CD4-positive, alpha-beta T cell (primary cell): ENCODE results near the gene DNAJB13. TPM values are rescaled to one million over a fixed set of nuclear protein-coding genes. Genes with fewer than 3 reads are reported as not detected.

Experiments used
- ATAC-seq: fragments of 200-7000 bp; cut with Tn5 transposase; one replicate; pipeline ENCODE4 v1.10.0; 2022; ENCODE audit warnings: mild to moderate bottlenecking; ENCODE audit not compliant: poor library complexity
- CTCF ChIA-PET: fragments of 350-600 bp; sonication (Branson Sonifier 250); formaldehyde crosslinking; loops from one replicate; lab custom pipeline; 2021; ENCODE audit warnings: antibody characterized with exemption, inconsistent platforms; lab: Charles Lee
- POLR2A ChIA-PET: fragments of 350-600 bp; sonication (Branson Sonifier 250); formaldehyde crosslinking; loops from one replicate; lab custom pipeline; 2021; ENCODE audit warnings: antibody characterized with exemption, inconsistent platforms; lab: Charles Lee
- DNase-seq, 14 experiments: peaks; one replicate each; pipeline ENCODE4 v3.0.0-alpha.2; 2013 to 2020; ENCODE audit warnings: mixed read lengths in 2 of 14
- H3K27ac ChIP-seq, 2 donors: one replicate each; pipeline versions ENCODE4 v1.5.1 to v1.7.0; 2013; ENCODE audit warnings: low read length in 2 of 2, low read depth in 1 of 2, mild to moderate bottlenecking in 1 of 2
- H3K27me3 ChIP-seq, 2 experiments: 1 replicate in 1 of 2; 2 replicates in 1 of 2; pipeline versions ENCODE4 v1.6.1 to v1.7.0; 2013; ENCODE audit warnings: low read length in 2 of 2, control low read depth in 1 of 2, mild to moderate bottlenecking in 1 of 2, moderate library complexity in 1 of 2; ENCODE audit not compliant: insufficient read depth in 2 of 2, control insufficient read depth in 1 of 2
- H3K36me3 ChIP-seq: one replicate; pipeline ENCODE4 v1.6.1; 2013; ENCODE audit warnings: low read length, control low read depth; ENCODE audit not compliant: insufficient read depth
- H3K4me1 ChIP-seq: one replicate; pipeline ENCODE4 v1.6.1; 2013; ENCODE audit warnings: low read length, control low read depth; ENCODE audit not compliant: insufficient read depth
- H3K4me3 ChIP-seq: one replicate; pipeline ENCODE4 v1.5.1; 2013; ENCODE audit warnings: mild to moderate bottlenecking, low read length, moderate library complexity
- H3K9me3 ChIP-seq, 2 experiments: 1 replicate in 1 of 2; 2 replicates in 1 of 2; pipeline versions ENCODE4 v1.6.1 to v1.7.0; 2013; ENCODE audit warnings: low read length in 2 of 2, mild to moderate bottlenecking in 2 of 2, control low read depth in 1 of 2, moderate library complexity in 1 of 2; ENCODE audit not compliant: control insufficient read depth in 1 of 2, insufficient read depth in 1 of 2
- H3K27ac Mint-ChIP-seq: one replicate; pipeline ENCODE4 v1.8.0; 2020; ENCODE audit warnings: mixed read lengths
- H3K27me3 Mint-ChIP-seq: one replicate; pipeline ENCODE4 v1.8.0; 2021; ENCODE audit warnings: mixed read lengths
- H3K36me3 Mint-ChIP-seq: one replicate; pipeline ENCODE4 v1.8.0; 2021; ENCODE audit warnings: low read depth, mixed read lengths
- H3K4me1 Mint-ChIP-seq: one replicate; pipeline ENCODE4 v1.8.0; 2021; ENCODE audit warnings: low read depth, mixed read lengths
- H3K4me3 Mint-ChIP-seq: one replicate; pipeline ENCODE4 v1.8.0; 2020; ENCODE audit warnings: mild to moderate bottlenecking, mixed read lengths
- H3K9me3 Mint-ChIP-seq: one replicate; pipeline ENCODE4 v1.8.0; 2020; ENCODE audit warnings: mixed read lengths
- intact Hi-C, 2 experiments: fragments of 100-400 bp; cut with DNase I in 1 of 2; cut with micrococcal nuclease in 1 of 2; formaldehyde crosslinking; loops; one replicate each; pipeline versions ENCODE4 v1.15.1 to v1.9.0; 2023 to 2025; cut with DNase I, micrococcal nuclease
- total RNA-seq, 174 experiments: library from RNA in 2 of 174; stranded (reverse) in 2 of 174; gene quantifications; one replicate each; pipeline ENCODE4 v1.2.3 and lab custom pipeline; 2021 to 2026
- TF ChIP-seq, protein P1 (sequence below): fragments of 200-600 bp; IDR thresholded peaks from one replicate; pipeline ENCODE4 v1.8.0; 2022; ENCODE audit warnings: antibody characterized with exemption, mild to moderate bottlenecking

DNAJB13 gene
- total RNA-seq, 2 experiments from 2014 or later = not detected

DNA sequence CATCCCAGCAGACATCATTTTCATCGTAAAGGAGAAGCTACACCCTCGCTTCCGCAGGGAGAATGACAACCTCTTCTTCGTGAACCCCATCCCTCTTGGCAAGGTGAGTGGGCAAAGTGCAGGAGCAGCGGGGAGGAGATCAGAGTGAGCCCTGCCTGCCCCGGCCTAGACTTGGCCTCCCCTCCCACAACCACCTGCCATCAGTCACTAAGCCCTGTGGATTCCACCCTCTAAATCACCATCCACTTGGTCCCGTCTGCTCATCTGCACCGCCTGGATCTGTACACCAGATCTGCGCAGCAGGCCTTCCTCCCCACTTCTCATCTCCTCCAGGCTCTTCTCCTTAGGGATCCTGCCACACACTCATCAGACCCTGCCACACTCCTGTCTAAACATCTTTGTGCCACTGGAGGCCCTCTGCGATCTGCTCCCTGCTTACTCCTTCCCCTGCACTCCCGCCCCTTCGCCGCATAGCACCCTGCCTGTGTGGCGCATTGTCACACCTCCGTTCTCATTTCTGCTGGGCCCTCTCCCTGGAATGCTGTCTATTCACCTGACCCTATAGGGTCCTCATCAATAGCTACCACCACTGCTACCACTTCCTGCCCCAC, 17.6 kb downstream of the DNAJB13 start:
- Mint-ChIP-seq H3K4me1 (peaks cover 84% of the 10 kb centered on the region), H3K27me3 (no peaks in the 10 kb centered on the region), H3K9me3 (no peaks in the 10 kb centered on the region), H3K27ac (peak overlapping the region; percentile 98), H3K36me3 (peaks cover 11% of the 10 kb centered on the region), H3K4me3 (peak overlapping the region; percentile 67)
- H3K36me3 ChIP-seq = no peaks in the 10 kb centered on the region
- H3K4me3 ChIP-seq = no peak overlapping the region
- DNase-seq (peak in 1 of 14 experiments; percentile 41), ATAC-seq (no peak)
- ChIA-PET POLR2A (interaction anchor here (1.2 to 18.9 kb wide), 5 partner anchors 7 to 44 kb away, joined by 3 to 366 read pairs (median 137); partner anchors contain the start of gene UCP2), CTCF (no interaction called here)
- no peaks in the 10 kb centered on the region for H3K27me3 ChIP-seq
- H3K27ac ChIP-seq = peak overlapping the region; percentile 50 to 77
- intact Hi-C loops = loop anchor here (2.0 to 10.0 kb wide), 2 partner anchors 14 to 356 kb away; partner anchors contain the start of gene UCP2 (in 1 of the 2)
- TF ChIP-seq, protein P1, sequence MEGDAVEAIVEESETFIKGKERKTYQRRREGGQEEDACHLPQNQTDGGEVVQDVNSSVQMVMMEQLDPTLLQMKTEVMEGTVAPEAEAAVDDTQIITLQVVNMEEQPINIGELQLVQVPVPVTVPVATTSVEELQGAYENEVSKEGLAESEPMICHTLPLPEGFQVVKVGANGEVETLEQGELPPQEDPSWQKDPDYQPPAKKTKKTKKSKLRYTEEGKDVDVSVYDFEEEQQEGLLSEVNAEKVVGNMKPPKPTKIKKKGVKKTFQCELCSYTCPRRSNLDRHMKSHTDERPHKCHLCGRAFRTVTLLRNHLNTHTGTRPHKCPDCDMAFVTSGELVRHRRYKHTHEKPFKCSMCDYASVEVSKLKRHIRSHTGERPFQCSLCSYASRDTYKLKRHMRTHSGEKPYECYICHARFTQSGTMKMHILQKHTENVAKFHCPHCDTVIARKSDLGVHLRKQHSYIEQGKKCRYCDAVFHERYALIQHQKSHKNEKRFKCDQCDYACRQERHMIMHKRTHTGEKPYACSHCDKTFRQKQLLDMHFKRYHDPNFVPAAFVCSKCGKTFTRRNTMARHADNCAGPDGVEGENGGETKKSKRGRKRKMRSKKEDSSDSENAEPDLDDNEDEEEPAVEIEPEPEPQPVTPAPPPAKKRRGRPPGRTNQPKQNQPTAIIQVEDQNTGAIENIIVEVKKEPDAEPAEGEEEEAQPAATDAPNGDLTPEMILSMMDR = no peak
- H3K9me3 ChIP-seq = no peaks in the 10 kb centered on the region
- H3K4me1 ChIP-seq = peaks cover 95% of the 10 kb centered on the region

DNA sequence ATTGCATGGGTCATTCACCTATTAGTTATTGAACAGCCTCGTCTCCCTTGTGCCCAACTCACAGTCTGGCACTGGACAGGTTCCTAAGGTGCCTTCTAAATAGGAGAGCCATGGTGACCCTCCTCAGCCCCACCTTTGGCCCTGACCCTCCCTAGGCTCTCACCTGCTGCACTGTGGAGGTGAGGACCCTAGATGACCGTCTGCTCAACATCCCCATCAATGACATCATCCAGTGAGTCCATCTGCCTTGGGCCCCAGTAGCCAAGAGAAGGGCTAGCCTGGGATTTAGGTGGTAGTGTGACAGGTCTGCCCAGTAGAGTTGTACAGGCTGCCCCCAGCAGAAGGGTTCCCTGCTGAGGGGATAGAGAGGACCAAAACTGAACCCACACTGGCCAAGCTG, 18.3 kb downstream of the DNAJB13 start:
- H3K36me3 Mint-ChIP-seq = peaks cover 17% of the 10 kb centered on the region
- H3K27me3 Mint-ChIP-seq = no peaks in the 10 kb centered on the region
- H3K4me3 ChIP-seq = no peak overlapping the region
- H3K9me3 Mint-ChIP-seq = no peaks in the 10 kb centered on the region
- H3K4me3 Mint-ChIP-seq = peak overlapping the region; percentile 67
- intact Hi-C loops = loop anchor here (2.0 to 10.0 kb wide), 2 partner anchors 14 to 356 kb away; partner anchors contain the start of gene UCP2 (in 1 of the 2)
- no peaks in the 10 kb centered on the region for H3K27me3 ChIP-seq
- TF ChIP-seq, protein P1 = no peak
- ChIA-PET CTCF (interaction anchor here (3.3 kb wide), 1 partner anchor 11 kb away, joined by 12 read pairs; no protein-coding TSS in a partner anchor), POLR2A (interaction anchor here (1.2 to 18.9 kb wide), 7 partner anchors 13 to 202 kb away, joined by 3 to 366 read pairs (median 111); partner anchors contain the start of genes C2CD3, PPME1 and UCP2)
- peaks cover under 1% of the 10 kb centered on the region for H3K36me3 ChIP-seq
- ATAC-seq = no peak
- H3K4me1 Mint-ChIP-seq = peaks cover 86% of the 10 kb centered on the region
- no peaks in the 10 kb centered on the region for H3K9me3 ChIP-seq
- H3K4me1 ChIP-seq = peaks cover 99% of the 10 kb centered on the region
- peak overlapping the region; percentile 77 for H3K27ac ChIP-seq
- peak in 1 of 14 experiments; percentile 30 for DNase-seq
- peak overlapping the region; percentile 98 for H3K27ac Mint-ChIP-seq

DNA sequence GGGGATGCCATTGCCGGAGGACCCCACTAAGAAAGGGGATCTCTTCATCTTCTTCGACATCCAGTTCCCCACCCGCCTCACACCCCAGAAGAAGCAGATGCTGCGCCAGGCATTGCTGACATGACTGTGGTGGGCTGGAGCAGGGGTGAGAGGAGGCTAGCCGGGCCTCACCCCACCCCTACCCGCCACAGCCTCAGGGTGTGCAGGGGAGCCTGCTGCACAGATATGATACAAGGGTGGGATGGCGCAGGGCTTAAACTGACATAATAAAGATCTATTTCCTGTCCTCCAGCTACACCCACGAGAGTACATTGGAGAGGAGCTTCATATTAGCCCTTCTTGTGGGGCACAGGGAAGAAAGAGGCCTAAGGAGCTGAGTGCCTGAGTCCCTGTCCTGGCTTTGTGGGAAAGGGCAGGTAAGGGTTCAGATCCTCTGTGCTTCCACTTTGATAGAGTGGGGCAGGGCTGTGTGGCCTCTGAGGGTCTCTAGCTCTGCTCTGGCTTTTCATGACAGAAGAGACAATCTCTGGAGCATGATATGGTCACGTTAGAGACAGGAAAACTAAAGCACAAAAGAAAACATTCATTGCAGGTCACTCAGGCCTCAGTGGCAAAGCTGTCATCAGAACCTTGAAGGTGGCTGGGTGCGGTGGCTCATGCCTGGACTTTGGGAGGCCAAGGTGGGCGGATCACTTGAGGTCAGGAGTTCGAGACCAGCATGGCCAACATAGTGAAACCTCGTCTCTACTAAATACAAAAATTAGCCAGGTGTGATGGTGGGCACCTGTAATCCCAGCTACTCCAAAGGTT, 19.4 kb downstream of the DNAJB13 start:
- H3K4me3 ChIP-seq = no peak overlapping the region
- TF ChIP-seq, protein P1 = no peak
- CTCF ChIA-PET = interaction anchor here (3.3 kb wide), 1 partner anchor 10 kb away, joined by 12 read pairs; no protein-coding TSS in a partner anchor
- DNase-seq (peak in 8 of 14 experiments; percentile 23 to 71 (median 46)), ATAC-seq (peak; percentile 29)
- Mint-ChIP-seq H3K27me3 (no peaks in the 10 kb centered on the region), H3K4me3 (peak overlapping the region; percentile 67), H3K9me3 (no peaks in the 10 kb centered on the region), H3K36me3 (peaks cover 28% of the 10 kb centered on the region), H3K4me1 (peaks cover 89% of the 10 kb centered on the region), H3K27ac (peak overlapping the region; percentile 98)
- no peaks in the 10 kb centered on the region for H3K27me3 ChIP-seq
- H3K27ac ChIP-seq = peak overlapping the region; percentile 77
- H3K4me1 ChIP-seq = peaks cover 99% of the 10 kb centered on the region
- POLR2A ChIA-PET = interaction anchor here (1.0 to 18.9 kb wide), 13 partner anchors 12 to 201 kb away, joined by 3 to 366 read pairs (median 5); partner anchors contain the start of genes C2CD3, PPME1 and UCP2
- H3K36me3 ChIP-seq = peaks cover 12% of the 10 kb centered on the region
- H3K9me3 ChIP-seq = no peaks in the 10 kb centered on the region
- intact Hi-C loops = loop anchor here (2.0 to 10.0 kb wide), 2 partner anchors 13 to 355 kb away; partner anchors contain the start of gene UCP2 (in 1 of the 2)
